Breast epithelium (tissue), 3 donors: Measurements from ENCODE around the gene ZNF775.

Experiments
- POLR2A ChIP-seq: fragments of 450-650 bp; IDR thresholded peaks from one replicate; pipeline ENCODE4 v1.6.1; 2016; ENCODE audit warnings: antibody characterized with exemption, mild to moderate bottlenecking, moderate library complexity
- POLR2AphosphoS5 ChIP-seq, 3 donors: sonication (generic); formaldehyde crosslinking; IDR thresholded peaks; one replicate each; pipeline ENCODE4 v1.6.1; 2017; ENCODE audit warnings: antibody characterized with exemption in 3 of 3
- TF ChIP-seq, protein P1 (sequence below), 3 donors: fragments of 450-650 bp; IDR thresholded peaks; one replicate each; pipeline ENCODE4 v1.5.1; 2016 to 2017; ENCODE audit warnings: antibody characterized with exemption in 3 of 3, mild to moderate bottlenecking in 3 of 3, moderate library complexity in 3 of 3

DNA sequence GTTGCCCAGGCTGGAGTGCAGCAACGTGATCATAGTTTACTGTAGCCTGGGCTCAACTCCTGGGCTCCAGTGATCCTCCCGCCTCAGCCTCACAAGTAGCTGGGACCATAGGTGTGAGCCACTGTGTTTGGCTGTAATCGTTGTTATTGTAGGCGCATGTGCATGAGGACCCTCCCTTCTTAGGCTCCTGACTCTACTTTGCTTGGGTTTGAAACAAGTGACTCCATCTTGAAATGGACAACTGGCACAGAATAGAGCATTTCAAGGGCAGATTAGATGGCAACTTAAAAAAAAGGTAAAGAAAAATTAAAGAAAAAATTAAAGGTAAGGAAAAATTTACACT lies 55.9 kb downstream of the ZNF775 start:
- TF ChIP-seq POLR2A (no peak), POLR2AphosphoS5 (IDR thresholded peaks at IDR 0.05) (no peak)
- TF ChIP-seq, protein P1, sequence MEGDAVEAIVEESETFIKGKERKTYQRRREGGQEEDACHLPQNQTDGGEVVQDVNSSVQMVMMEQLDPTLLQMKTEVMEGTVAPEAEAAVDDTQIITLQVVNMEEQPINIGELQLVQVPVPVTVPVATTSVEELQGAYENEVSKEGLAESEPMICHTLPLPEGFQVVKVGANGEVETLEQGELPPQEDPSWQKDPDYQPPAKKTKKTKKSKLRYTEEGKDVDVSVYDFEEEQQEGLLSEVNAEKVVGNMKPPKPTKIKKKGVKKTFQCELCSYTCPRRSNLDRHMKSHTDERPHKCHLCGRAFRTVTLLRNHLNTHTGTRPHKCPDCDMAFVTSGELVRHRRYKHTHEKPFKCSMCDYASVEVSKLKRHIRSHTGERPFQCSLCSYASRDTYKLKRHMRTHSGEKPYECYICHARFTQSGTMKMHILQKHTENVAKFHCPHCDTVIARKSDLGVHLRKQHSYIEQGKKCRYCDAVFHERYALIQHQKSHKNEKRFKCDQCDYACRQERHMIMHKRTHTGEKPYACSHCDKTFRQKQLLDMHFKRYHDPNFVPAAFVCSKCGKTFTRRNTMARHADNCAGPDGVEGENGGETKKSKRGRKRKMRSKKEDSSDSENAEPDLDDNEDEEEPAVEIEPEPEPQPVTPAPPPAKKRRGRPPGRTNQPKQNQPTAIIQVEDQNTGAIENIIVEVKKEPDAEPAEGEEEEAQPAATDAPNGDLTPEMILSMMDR (IDR thresholded peaks at IDR 0.05) = no peak
